H1 (cell line): ENCODE results near the gene GJB3. TPM values are rescaled to one million over a fixed set of nuclear protein-coding genes. Genes with fewer than 3 reads are reported as not detected.

Source experiments
- HDAC2 ChIP-seq, 2 experiments: fragments of 300-600 bp in 1 of 2; sonication (generic) in 1 of 2; IDR thresholded peaks; 2 replicates each; pipeline ENCODE4 v1.6.1; 2011 to 2012; ENCODE audit warnings: low read depth in 2 of 2, low read length in 2 of 2, mild to moderate bottlenecking in 2 of 2, moderate library complexity in 2 of 2, borderline replicate concordance in 1 of 2, inconsistent platforms in 1 of 2
- polyA plus RNA-seq, 7 experiments: library from polyadenylated mRNA; depleted of rRNA in 3 of 7; stranded (reverse) in 5 of 7; unstranded in 2 of 7; fragments of >200 nt in 5 of 7; fragments of 200-250 nt in 2 of 7; gene quantifications; 1 replicate in 5 of 7; 2 replicates in 1 of 7; 4 replicates in 1 of 7; pipeline versions ENCODE4 v1.2.1 to v1.2.3, GENCODE V29; 2011 to 2013; ENCODE audit warnings: missing spikeins in 2 of 7, mixed read lengths in 2 of 7
- total RNA-seq: library from RNA; stranded (reverse); fragmentation: NEBNext Ultra II Directional; extraction: Animal tissue kit (Norgen Biotek cat#: 25700); gene quantifications from 2 replicates; pipeline ENCODE4 v1.2.1, GENCODE V29; 2021

GJB3 gene
- total and polyA plus RNA-seq, 2 of the 8 experiments (the other 6 are each of a cell fraction or from before 2014, with no cell fraction given) = 0.93 to 1.6 TPM

DNA sequence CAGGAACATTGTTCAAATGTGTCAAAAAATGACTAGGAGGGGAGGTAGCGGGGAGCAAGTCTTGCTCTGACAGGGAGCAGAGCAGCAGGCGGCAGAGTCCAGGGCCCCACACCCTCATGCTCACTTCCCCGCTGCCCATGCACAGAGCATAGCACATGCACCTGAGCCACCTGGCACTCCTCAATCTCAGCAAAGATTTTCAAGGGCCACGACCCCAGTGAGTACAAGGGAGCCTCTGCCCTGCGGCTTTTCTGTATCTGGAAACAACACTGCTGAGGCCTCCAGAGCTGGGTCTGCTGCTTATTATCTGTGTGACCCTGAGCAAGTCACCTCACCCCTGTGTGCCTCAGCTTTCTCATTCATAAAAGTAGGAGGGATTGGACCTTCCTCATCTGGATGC is 1.1 kb upstream of the GJB3 start (continued):
- TF ChIP-seq HDAC2 (IDR thresholded peaks at IDR 0.05; ENCODE audit: borderline replicate concordance in 1 of 2, low read depth in 2 of 2, low read length in 2 of 2) = no peak
